Cardiac fibroblast (primary cell): Measurements from ENCODE around the gene SULT1C3.

Source experiments
- DNase-seq, 2 donors: peaks; one replicate each; pipeline versions ENCODE4 v3.0.0 to v3.0.0-alpha.2; 2010; ENCODE audit warnings: low read depth in 2 of 2
- H3K4me3 ChIP-seq, 2 donors: replicated peaks in 1 of 2; 1 replicate in 1 of 2; 2 replicates in 1 of 2; pipeline ENCODE4 v1.5.1; 2011; ENCODE audit warnings: low read depth in 2 of 2, low read length in 2 of 2, mild to moderate bottlenecking in 2 of 2, moderate library complexity in 1 of 2
- CTCF ChIP-seq: IDR thresholded peaks from one replicate; pipeline ENCODE4 v1.5.1; 2011; ENCODE audit warnings: low read depth, mild to moderate bottlenecking, low read length, inconsistent platforms

The SULT1C3 gene

GRCh38 chr2:108288534-108289106 lies 48.9 kb downstream of the SULT1C3 start, which contains the start of gene SULT1C2:
TSS of gene SULT1C2 (plus strand) at chr2:108288895. CDS start at chr2:108293668, 4,773 bp downstream.
- DNase-seq: no peak
- TF ChIP-seq CTCF: no peak
- no peak within 1 kb of the TSS for H3K4me3 ChIP-seq

GRCh38 chr2:108293850-108294249 lies 54.1 kb downstream of the SULT1C3 start:
- no peak for TF ChIP-seq CTCF
- H3K4me3 ChIP-seq: no peak overlapping the region
- DNase-seq: no peak

GRCh38 chr2:108297436-108298141 lies 57.8 kb downstream of the SULT1C3 start:
- DNase-seq: peak in 1 of 2 donors; percentile 88
- H3K4me3 ChIP-seq: no peak overlapping the region
- no peak for TF ChIP-seq CTCF

GRCh38 chr2:108301558-108301957 lies 61.8 kb downstream of the SULT1C3 start:
- H3K4me3 ChIP-seq: no peak overlapping the region
- TF ChIP-seq CTCF: no peak
- no peak for DNase-seq

- TF ChIP-seq CTCF: no peak
- DNase-seq: no peak
- H3K4me3 ChIP-seq: no peak overlapping the region
Measured at GRCh38 chr2:108304975-108305374, 65.2 kb downstream of the SULT1C3 start.

GRCh38 chr2:108305901-108306300 lies 66.1 kb downstream of the SULT1C3 start:
- no peak for TF ChIP-seq CTCF

More at GRCh38 chr2:108305901-108306300, 66.1 kb downstream of the SULT1C3 start:
- peak in 1 of 2 donors; percentile 36 for DNase-seq
- no peak overlapping the region for H3K4me3 ChIP-seq
